K562 treated with DMSO at 1 percent for 12 hours (cell line): ENCODE data around the gene RALGAPA2. TPM values are rescaled to one million over a fixed set of nuclear protein-coding genes. Genes with fewer than 3 reads are reported as not detected.

Experiments used
- total RNA-seq: library from RNA; unstranded; fragments of 300-600 nt; gene quantifications from 2 replicates; pipeline ENCODE4 v1.2.3, GENCODE V29; 2022; ENCODE audit not compliant: insufficient read depth

RALGAPA2 gene
- total RNA-seq = 0.63 and 4.4 TPM in 2 replicates

DNA sequence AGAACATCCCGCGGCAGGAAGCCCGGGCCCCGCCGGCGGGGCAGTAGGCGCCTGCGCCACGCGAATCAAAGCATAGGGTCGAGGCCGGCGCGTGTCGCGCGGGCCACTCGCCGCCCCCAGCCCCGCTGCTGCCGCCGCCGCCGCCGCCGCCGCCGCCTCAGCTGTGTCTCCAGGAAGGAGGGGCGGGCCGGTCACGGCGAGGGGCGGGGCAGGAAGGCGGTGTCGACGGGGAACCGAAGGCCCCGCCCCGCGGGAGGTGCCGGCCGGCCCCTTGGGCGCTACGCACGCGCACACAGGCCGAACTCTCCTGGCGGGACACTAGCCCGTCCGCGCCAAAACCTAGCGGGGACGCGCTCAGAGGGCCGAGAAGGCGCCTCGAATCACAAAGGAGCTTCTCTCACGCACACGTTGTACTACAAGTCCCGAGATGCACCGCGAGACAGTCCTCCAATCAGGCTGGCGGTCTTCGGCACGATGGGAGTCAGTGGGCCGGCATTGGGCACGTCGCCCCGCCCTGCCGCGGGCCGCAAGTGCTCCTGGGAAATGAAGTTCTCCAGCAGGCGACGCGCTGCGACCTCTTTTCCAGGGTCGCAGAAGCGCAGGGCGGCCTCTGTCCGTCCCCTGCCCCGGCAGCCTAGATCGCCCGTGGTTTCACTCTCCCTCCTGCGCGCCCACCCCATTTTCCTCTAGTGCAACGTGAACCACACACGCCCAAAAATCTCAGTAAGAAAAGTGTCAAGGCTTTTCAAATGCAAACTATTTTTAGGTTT lies at the start of gene RALGAPA2:
RALGAPA2 (minus strand) TSS at position 171 of the 770 bp plus-strand sequence; CDS start at position 7, 164 bp downstream.

DNA sequence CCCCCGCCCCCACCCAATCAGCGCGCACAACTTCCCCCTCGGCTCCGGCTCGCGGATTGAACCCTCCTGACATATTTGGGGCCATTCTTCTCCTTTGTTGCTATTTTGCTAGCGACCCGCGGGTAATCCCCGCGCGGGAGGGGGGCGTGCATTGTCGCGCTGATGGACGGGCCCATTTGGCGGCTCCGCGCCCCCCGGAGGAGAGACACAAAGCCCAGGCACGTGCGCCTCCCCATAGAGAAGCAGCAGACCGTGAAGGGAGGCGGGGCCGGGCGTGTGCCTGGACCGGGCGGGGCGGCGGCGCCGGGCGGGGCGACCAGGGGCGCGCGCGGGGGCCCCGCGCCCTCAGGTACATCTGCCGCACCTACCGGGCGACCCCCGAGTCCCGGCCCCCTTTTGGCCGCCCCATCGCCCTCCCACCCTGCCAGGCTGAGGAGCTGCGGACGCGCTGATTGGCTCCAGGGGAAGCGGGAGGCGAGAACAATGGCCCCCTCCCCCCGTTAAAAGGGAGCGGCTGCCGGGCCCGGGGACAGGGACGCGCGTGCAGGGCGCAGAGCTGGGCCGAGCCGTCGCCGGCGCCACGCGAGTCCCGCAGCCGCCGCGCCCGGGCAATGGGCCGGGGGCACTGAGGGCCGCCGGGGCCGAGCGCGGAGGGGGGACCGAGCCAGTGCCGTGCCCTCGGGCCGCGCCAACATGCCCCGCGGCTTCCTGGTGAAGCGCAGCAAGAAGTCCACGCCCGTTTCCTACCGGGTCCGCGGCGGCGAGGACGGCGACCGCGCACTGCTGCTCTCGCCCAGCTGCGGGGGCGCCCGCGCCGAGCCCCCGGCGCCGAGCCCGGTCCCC lies 344.6 kb downstream of the RALGAPA2 start, which contains the start of gene INSM1:
INSM1 (plus strand) TSS at position 530 of the 843 bp plus-strand sequence; CDS start at position 694, 164 bp downstream.

